ENCODE data around the gene HAPSTR1. TPM values are rescaled to one million over a fixed set of nuclear protein-coding genes. Genes with fewer than 3 reads are reported as not detected.

Gene HAPSTR1
- total and polyA plus RNA-seq, 2 of the 13 experiments (the other 11 are each of a cell fraction or from before 2014, with no cell fraction given): 25.2 to 83.2 TPM

GRCh38 chr16:9072806-9073341, 18.6 kb upstream of the HAPSTR1 start (continued):
- TF ChIP-seq NCOA1 (CRISPR knock-in tag; IDR thresholded peaks at IDR 0.05): no peak
- no peak; the same call in 1 of the 2 replicates for TF ChIP-seq FOXA3 (CRISPR knock-in tag; IDR thresholded peaks at IDR 0.05)
- TF ChIP-seq THYN1 (CRISPR knock-in tag; IDR thresholded peaks at IDR 0.05; ENCODE audit: borderline replicate concordance, low read depth): no peak
- peak; percentile 48; the same call in 1 of the 2 replicates for TF ChIP-seq ZNF644 (CRISPR knock-in tag; IDR thresholded peaks at IDR 0.05; ENCODE audit: low read depth)
- TF ChIP-seq NR2F1 (CRISPR knock-in tag; IDR thresholded peaks at IDR 0.05): no peak
- TF ChIP-seq NFRKB (IDR thresholded peaks at IDR 0.05): no peak
- no peak for TF ChIP-seq ZNF225 (CRISPR knock-in tag; IDR thresholded peaks at IDR 0.05)
- TF ChIP-seq NPAS2 (CRISPR knock-in tag; IDR thresholded peaks at IDR 0.05; ENCODE audit: borderline replicate concordance): no peak
- TF ChIP-seq PHF5A (CRISPR knock-in tag; IDR thresholded peaks at IDR 0.05; ENCODE audit: low read depth, unreplicated experiment): no peak
- TF ChIP-seq KLF12 (CRISPR knock-in tag; IDR thresholded peaks at IDR 0.05; ENCODE audit: borderline replicate concordance): no peak
- TF ChIP-seq KMT2B (CRISPR knock-in tag; IDR thresholded peaks at IDR 0.05): no peak
- TF ChIP-seq RBM22 (optimal IDR thresholded peaks at IDR 0.05; ENCODE audit: low read length): no peak
- TF ChIP-seq ZNF557 (CRISPR knock-in tag; IDR thresholded peaks at IDR 0.05): no peak
- no peak for TF ChIP-seq TFDP2 (CRISPR knock-in tag; IDR thresholded peaks at IDR 0.05)
- TF ChIP-seq FOSL2 (CRISPR knock-in tag; IDR thresholded peaks at IDR 0.05): peak; percentile 71
- no peak for TF ChIP-seq FOXK1 (CRISPR knock-in tag; IDR thresholded peaks at IDR 0.05; ENCODE audit: borderline replicate concordance, low read depth)
- TF ChIP-seq ZNF605 (CRISPR knock-in tag; IDR thresholded peaks at IDR 0.05): no peak
- TF ChIP-seq CREB1 (IDR thresholded peaks at IDR 0.05): peak; percentile 47
- TF ChIP-seq CREB1 (CRISPR knock-in tag; IDR thresholded peaks at IDR 0.05): no peak
- TF ChIP-seq FOXK2 (IDR thresholded peaks at IDR 0.05): no peak
- TF ChIP-seq ATF7 (IDR thresholded peaks at IDR 0.05): peak; percentile 78
- TF ChIP-seq ATF7 (CRISPR knock-in tag; IDR thresholded peaks at IDR 0.05): no peak
- TF ChIP-seq CEBPG (CRISPR knock-in tag; IDR thresholded peaks at IDR 0.05): peak; percentile 91
- TF ChIP-seq ZBTB8A (CRISPR knock-in tag; IDR thresholded peaks at IDR 0.05; ENCODE audit: borderline replicate concordance, low read depth): no peak
- peak; percentile 33; the same call in 1 of the 2 replicates for TF ChIP-seq SMC3 (IDR thresholded peaks at IDR 0.05; ENCODE audit: low read length)
- TF ChIP-seq RARA (CRISPR knock-in tag; IDR thresholded peaks at IDR 0.05): no peak
- 0 out of 2 replicates have a peak, but pooled peaks have one; percentile 34 for TF ChIP-seq RARG (CRISPR knock-in tag; IDR thresholded peaks at IDR 0.05; ENCODE audit: low read depth)
- TF ChIP-seq ZNF780A (CRISPR knock-in tag; IDR thresholded peaks at IDR 0.05): no peak
